Esophagus squamous epithelium (tissue), 5 donors: Measurements from ENCODE around the gene SLC51B. TPM values are rescaled to one million over a fixed set of nuclear protein-coding genes. Genes with fewer than 3 reads are reported as not detected.
A peak's percentile ranks its signal among the peaks of the same experiment; 100 is the strongest.

Experiments used
- DNase-seq: peaks from one replicate; lab custom pipeline; 2025; lab: John Stamatoyannopoulos, UW
- H3K27ac ChIP-seq, 4 donors: fragments of 200-600 bp; sonication (generic); one replicate each; pipeline ENCODE4 v1.5.1; 2016 to 2019; ENCODE audit warnings: mild to moderate bottlenecking in 1 of 4
- H3K27me3 ChIP-seq, 4 donors: fragments of 200-600 bp; sonication (generic); 1 replicate in 3 of 4; 2 replicates in 1 of 4; pipeline versions ENCODE4 v1.5.1 to v1.6.0; 2017 to 2021; ENCODE audit warnings: antibody characterized with exemption in 1 of 4
- H3K36me3 ChIP-seq, 3 donors: fragments of 200-600 bp; sonication (generic); one replicate each; pipeline ENCODE4 v1.5.1; 2016 to 2019
- H3K4me1 ChIP-seq, 3 donors: fragments of 200-600 bp; sonication (generic); one replicate each; pipeline ENCODE4 v1.5.1; 2017 to 2019
- H3K4me3 ChIP-seq, 4 donors: fragments of 200-600 bp; sonication (generic); 1 replicate in 3 of 4; 2 replicates in 1 of 4; pipeline ENCODE4 v1.5.1; 2016 to 2019; ENCODE audit warnings: mild to moderate bottlenecking in 2 of 4, moderate library complexity in 1 of 4
- H3K9me3 ChIP-seq, 3 donors: fragments of 200-600 bp; sonication (generic); one replicate each; pipeline ENCODE4 v1.5.1; 2016 to 2019
- POLR2A ChIP-seq, 4 donors: fragments of 450-650 bp; IDR thresholded peaks; one replicate each; pipeline ENCODE4 v1.6.1; 2017; ENCODE audit warnings: antibody characterized with exemption in 4 of 4, mild to moderate bottlenecking in 4 of 4, moderate library complexity in 3 of 4
- WGBS, 2 donors: methylation state at CpG; one replicate each; pipeline ENCODE4 v1.1.5; 2018; 5-methylcytosine and 5-hydroxymethylcytosine counted together
- intact Hi-C: fragments of 100-400 bp; cut with DNase I; formaldehyde crosslinking; loops from one replicate; pipeline ENCODE4 v1.15.0; 2022
- total RNA-seq, 4 donors: library from RNA; depleted of rRNA; stranded (reverse); fragments of >200 nt; gene quantifications; one replicate each; pipeline ENCODE4 v1.1.0, GENCODE V29; 2016
- TF ChIP-seq, protein P1 (sequence below), 6 experiments: fragments of 450-650 bp in 4 of 6; fragments of 200-600 bp in 2 of 6; sonication (generic) in 2 of 6; IDR thresholded peaks; one replicate each; pipeline ENCODE4 v1.5.1; 2016 to 2019; ENCODE audit warnings: antibody characterized with exemption in 6 of 6, mild to moderate bottlenecking in 4 of 6, moderate library complexity in 4 of 6
- donor health status: DM: yes; HTN: yes; CAD: no.

Gene SLC51B
- total RNA-seq, 4 donors from 2014 or later = not detected

DNA sequence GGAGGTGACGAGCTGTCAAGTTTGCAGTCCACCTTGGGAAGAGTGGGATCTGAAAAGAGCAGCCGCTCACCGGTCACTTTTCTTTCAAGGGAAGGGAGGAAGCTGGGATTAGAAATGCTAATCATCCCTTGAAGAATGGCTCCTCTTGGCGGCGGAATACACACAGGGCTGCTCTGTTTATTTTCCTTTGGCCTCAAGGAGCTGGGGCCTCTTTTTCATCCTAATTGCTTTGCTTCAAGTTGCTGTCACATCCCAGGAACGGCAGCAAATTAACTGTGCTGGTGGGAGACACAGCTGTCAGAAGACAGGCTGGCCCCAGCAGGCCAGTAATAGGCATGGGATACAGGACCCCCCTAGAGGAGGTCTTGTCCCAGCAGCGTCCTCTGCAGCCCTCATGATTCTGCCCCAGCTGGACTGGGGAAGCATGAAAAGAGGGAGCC is 38.1 kb downstream of the SLC51B start:
- H3K9me3 ChIP-seq = no peaks in the 10 kb centered on the region
- DNase-seq = no peak
- intact Hi-C loops = no loop called here
- H3K27ac ChIP-seq = peak overlapping the region in 3 of 4 donors; percentile 35 to 57 (median 42)
- WGBS, 2 donors = 43 to 62% methylated on average over 6 of the region's 7 CpGs
- H3K4me3 ChIP-seq = no peak overlapping the region
- no peaks in the 10 kb centered on the region for H3K36me3 ChIP-seq
- H3K27me3 ChIP-seq = peaks cover 0 to 17% (median 0%) of the 10 kb centered on the region in 4 donors
- TF ChIP-seq POLR2A (IDR thresholded peaks at IDR 0.05) = no peak
- TF ChIP-seq, protein P1, sequence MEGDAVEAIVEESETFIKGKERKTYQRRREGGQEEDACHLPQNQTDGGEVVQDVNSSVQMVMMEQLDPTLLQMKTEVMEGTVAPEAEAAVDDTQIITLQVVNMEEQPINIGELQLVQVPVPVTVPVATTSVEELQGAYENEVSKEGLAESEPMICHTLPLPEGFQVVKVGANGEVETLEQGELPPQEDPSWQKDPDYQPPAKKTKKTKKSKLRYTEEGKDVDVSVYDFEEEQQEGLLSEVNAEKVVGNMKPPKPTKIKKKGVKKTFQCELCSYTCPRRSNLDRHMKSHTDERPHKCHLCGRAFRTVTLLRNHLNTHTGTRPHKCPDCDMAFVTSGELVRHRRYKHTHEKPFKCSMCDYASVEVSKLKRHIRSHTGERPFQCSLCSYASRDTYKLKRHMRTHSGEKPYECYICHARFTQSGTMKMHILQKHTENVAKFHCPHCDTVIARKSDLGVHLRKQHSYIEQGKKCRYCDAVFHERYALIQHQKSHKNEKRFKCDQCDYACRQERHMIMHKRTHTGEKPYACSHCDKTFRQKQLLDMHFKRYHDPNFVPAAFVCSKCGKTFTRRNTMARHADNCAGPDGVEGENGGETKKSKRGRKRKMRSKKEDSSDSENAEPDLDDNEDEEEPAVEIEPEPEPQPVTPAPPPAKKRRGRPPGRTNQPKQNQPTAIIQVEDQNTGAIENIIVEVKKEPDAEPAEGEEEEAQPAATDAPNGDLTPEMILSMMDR (IDR thresholded peaks at IDR 0.05) = peak in 3 of 6 experiments; percentile 5 to 16 (median 9)
- H3K4me1 ChIP-seq = peaks cover 32 to 68% (median 39%) of the 10 kb centered on the region in 3 donors

DNA sequence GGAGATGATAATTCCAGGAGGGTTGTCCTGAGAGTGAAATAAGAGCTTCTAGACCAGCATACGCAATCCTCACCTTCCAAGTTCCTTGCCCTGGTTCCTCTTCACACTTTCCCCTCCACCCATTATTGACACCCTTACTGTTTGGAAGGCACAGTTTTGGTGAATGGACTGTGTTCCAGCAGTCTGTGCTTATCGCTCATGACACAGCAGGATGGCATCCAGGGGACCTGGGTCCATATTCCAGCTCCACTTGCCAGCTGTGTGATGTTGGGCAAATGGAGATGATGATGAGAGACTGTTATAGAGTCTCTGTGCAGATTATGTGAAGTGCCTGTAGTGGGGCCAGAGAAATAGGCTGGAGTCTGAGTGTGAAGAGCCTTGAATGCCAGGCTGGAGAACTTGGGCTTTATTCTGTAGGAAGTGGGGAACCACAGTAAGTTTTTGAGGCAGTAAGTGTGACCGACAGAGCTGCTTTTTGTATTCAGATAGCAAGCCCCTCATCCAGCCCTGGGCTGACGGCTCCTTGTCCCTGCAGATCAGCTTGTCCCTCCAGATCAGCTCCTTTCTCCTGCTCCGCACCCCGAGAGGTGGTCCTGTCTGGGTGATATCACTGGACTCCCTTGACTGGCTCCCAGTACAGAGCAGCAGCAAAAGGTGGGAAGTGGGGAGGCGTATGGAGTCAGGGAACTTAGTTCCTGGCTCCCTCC is 39.5 kb downstream of the SLC51B start:
- peak overlapping the region in 3 of 4 donors; percentile 2 to 89 (median 85) for H3K27ac ChIP-seq
- no peaks in the 10 kb centered on the region for H3K9me3 ChIP-seq
- peaks cover 37 to 81% (median 43%) of the 10 kb centered on the region in 3 donors for H3K4me1 ChIP-seq
- DNase-seq = no peak
- TF ChIP-seq, protein P1 (IDR thresholded peaks at IDR 0.05) = no peak
- TF ChIP-seq POLR2A (IDR thresholded peaks at IDR 0.05) = no peak
- H3K4me3 ChIP-seq = no peak overlapping the region
- intact Hi-C loops = no loop called here
- no peaks in the 10 kb centered on the region for H3K36me3 ChIP-seq
- peaks cover 0 to 17% (median 0%) of the 10 kb centered on the region in 4 donors for H3K27me3 ChIP-seq
- 84 to 100% methylated on average over 2 to 7 of the region's 7 CpGs for WGBS, 2 donors

DNA sequence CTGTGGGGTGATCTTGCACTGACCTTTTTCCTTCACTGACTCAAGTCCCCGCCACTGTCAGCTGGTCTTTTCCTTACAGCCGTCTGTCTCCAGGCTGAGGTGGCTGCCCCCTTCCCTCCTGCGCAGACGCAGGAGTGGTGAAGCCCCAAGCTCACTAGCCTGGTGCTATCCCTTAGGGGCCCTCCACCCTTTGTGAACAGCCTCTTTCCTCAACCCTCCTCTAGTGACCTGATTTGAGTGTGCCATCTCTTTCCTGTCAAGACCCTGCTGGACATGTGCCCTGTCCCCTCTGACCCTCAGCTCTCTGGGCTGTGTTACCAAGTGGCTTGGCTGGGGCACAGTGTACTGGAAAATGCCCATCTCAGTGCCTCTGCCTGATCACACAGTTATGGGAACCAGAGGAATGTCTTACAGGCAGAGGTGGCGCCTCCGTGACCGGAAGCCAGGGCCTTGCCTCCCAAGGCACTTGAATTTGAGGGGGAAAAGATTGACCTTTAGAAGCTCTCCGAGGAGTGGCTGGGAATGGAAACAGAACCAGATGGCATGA is 40.1 kb downstream of the SLC51B start:
- 75 to 93% methylated on average over 2 to 4 of the region's 8 CpGs for WGBS, 2 donors
- H3K4me3 ChIP-seq = no peak overlapping the region
- peak overlapping the region in 3 of 4 donors; percentile 2 to 89 (median 85) for H3K27ac ChIP-seq
- H3K27me3 ChIP-seq = peaks cover 0 to 17% (median 0%) of the 10 kb centered on the region in 4 donors
- no peaks in the 10 kb centered on the region for H3K36me3 ChIP-seq
- DNase-seq = no peak
- peaks cover 37 to 85% (median 45%) of the 10 kb centered on the region in 3 donors for H3K4me1 ChIP-seq
- H3K9me3 ChIP-seq = no peaks in the 10 kb centered on the region
- intact Hi-C loops = no loop called here
- TF ChIP-seq POLR2A (IDR thresholded peaks at IDR 0.05) = no peak
- TF ChIP-seq, protein P1 (IDR thresholded peaks at IDR 0.05) = no peak

DNA sequence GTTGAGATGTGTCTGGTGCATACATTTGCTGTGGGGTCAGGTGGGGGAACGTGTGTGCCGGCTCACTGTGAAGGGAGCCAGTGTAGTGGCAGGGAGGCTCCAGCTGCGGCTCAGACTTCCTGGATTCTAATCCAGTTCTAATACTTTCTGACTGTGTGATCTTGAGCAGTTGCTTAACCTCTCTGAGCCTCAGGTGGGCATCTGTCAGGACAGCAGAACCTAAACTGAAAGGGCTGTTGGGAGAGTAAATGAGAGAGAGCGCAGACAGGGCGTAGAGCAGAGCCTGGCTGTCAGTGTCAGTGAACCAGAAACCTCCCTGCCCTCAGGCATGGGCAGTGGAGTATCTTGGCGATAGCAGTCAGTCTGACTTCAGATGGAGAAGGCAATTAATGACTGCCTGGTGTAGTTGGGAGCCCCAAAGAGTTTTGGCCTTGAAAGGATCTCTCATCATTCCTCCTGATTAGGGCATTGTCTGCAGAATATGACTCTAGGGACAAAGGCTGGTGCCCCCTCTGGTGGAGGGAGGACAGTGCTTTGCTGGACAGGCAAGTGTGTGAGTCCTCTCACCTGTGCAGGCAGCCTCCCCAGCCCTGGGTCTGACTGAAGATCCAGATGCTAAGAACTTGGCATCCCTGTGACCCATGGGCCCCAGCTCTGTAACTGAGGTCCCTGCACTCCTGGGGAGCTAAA is 40.9 kb downstream of the SLC51B start:
- no peak for TF ChIP-seq POLR2A (IDR thresholded peaks at IDR 0.05)
- TF ChIP-seq, protein P1 (IDR thresholded peaks at IDR 0.05) = peak in 2 of 6 experiments; percentile 27 to 32
- Histone ChIP-seq H3K4me3 (no peak overlapping the region), H3K27ac (peak overlapping the region; percentile 59 to 89 (median 83)), H3K27me3 (peaks cover 0 to 17% (median 0%) of the 10 kb centered on the region in 4 donors), H3K9me3 (no peaks in the 10 kb centered on the region), H3K4me1 (peaks cover 37 to 80% (median 45%) of the 10 kb centered on the region in 3 donors), H3K36me3 (no peaks in the 10 kb centered on the region)
- intact Hi-C loops = no loop called here
- DNase-seq = no peak
- WGBS, 2 donors = 73 to 83% methylated on average over 1 to 5 of the region's 6 CpGs
